Neural cell (in vitro differentiated cells): ENCODE data around the gene SH3BP4. TPM values are rescaled to one million over a fixed set of nuclear protein-coding genes. Genes with fewer than 3 reads are reported as not detected.

ENCODE experiments used
- H2AFZ ChIP-seq: fragments of 200-600, 300-800 bp; sonication (generic), shearing (Covaris generic); 2 replicates; pipeline ENCODE4 v1.6.0; 2014; ENCODE audit warnings: low read depth, mild to moderate bottlenecking, antibody characterized with exemption, low read length, moderate library complexity
- H3F3A ChIP-seq: fragments of 200-600 bp; shearing (Covaris generic); 2 replicates; pipeline ENCODE4 v1.6.1; 2016; ENCODE audit warnings: mild to moderate bottlenecking, moderate library complexity, mixed read lengths, antibody characterized with exemption, low read length; ENCODE audit not compliant: insufficient read depth, poor library complexity, severe bottlenecking
- H3K27ac ChIP-seq: fragments of 200-600, 300-800 bp; sonication (generic), shearing (Covaris generic); 2 replicates; pipeline ENCODE4 v1.5.1; 2014; ENCODE audit warnings: mild to moderate bottlenecking, low read length, moderate library complexity
- H3K27me3 ChIP-seq: fragments of 300-800, 200-600 bp; sonication (generic), shearing (Covaris generic); 2 replicates; pipeline ENCODE4 v1.6.0; 2014; ENCODE audit warnings: mild to moderate bottlenecking, low read depth, low read length, moderate library complexity; ENCODE audit not compliant: insufficient read depth
- H3K36me3 ChIP-seq: fragments of 300-800, 200-600 bp; sonication (generic), shearing (Covaris generic); 2 replicates; pipeline ENCODE4 v1.5.1; 2014; ENCODE audit warnings: mild to moderate bottlenecking, antibody characterized with exemption, low read length, moderate library complexity; ENCODE audit not compliant: insufficient read depth
- H3K4me2 ChIP-seq: fragments of 300-800, 200-600 bp; sonication (generic), shearing (Covaris generic); 2 replicates; pipeline ENCODE4 v1.6.0; 2014; ENCODE audit warnings: mild to moderate bottlenecking, low read length
- H3K4me3 ChIP-seq: fragments of 300-800, 200-600 bp; sonication (generic), shearing (Covaris generic); 2 replicates; pipeline ENCODE4 v1.5.1; 2014; ENCODE audit warnings: mild to moderate bottlenecking, low read length, moderate library complexity
- H3K79me2 ChIP-seq: fragments of 200-600 bp; shearing (Covaris generic); replicated peaks from 2 replicates; pipeline ENCODE4 v1.6.0; 2014; ENCODE audit warnings: mild to moderate bottlenecking, low read length, moderate library complexity; ENCODE audit not compliant: insufficient read depth
- H3K9ac ChIP-seq: fragments of 300-800, 200-600 bp; sonication (generic), shearing (Covaris generic); 2 replicates; pipeline ENCODE4 v1.6.1; 2016; ENCODE audit warnings: mild to moderate bottlenecking, low read length, mixed read lengths
- H3K9me2 ChIP-seq: fragments of 200-600 bp; shearing (Covaris generic); 2 replicates; pipeline ENCODE4 v1.6.1; 2016; ENCODE audit warnings: mild to moderate bottlenecking, low read length, mixed read lengths; ENCODE audit not compliant: insufficient read depth
- H3K9me3 ChIP-seq: fragments of 200-600, 300-800 bp; sonication (generic), shearing (Covaris generic); 2 replicates; pipeline ENCODE4 v1.6.1; 2016; ENCODE audit warnings: mild to moderate bottlenecking, mixed run types, low read length, moderate library complexity, mixed read lengths
- H4K20me1 ChIP-seq: fragments of 200-600 bp; shearing (Covaris generic); 2 replicates; pipeline ENCODE4 v1.6.1; 2016; ENCODE audit warnings: mild to moderate bottlenecking, mixed run types; ENCODE audit not compliant: insufficient read depth
- EP300 ChIP-seq: fragments of 450-650 bp; conservative IDR thresholded peaks from 2 replicates; pipeline ENCODE4 v1.6.1; 2014; ENCODE audit warnings: antibody characterized with exemption, mild to moderate bottlenecking, moderate library complexity; ENCODE audit not compliant: poor library complexity, severe bottlenecking
- EZH2 ChIP-seq: fragments of 200-600, 300-800 bp; shearing (Covaris generic), sonication (generic); IDR thresholded peaks from 2 replicates; pipeline ENCODE4 v1.6.1; 2014; ENCODE audit warnings: antibody characterized with exemption, low read length, borderline replicate concordance, mild to moderate bottlenecking; ENCODE audit not compliant: insufficient read depth, poor library complexity, severe bottlenecking
- MXI1 ChIP-seq: fragments of 450-650 bp; conservative IDR thresholded peaks from 2 replicates; pipeline ENCODE4 v1.6.1; 2014; ENCODE audit warnings: antibody characterized with exemption, mild to moderate bottlenecking; ENCODE audit not compliant: poor library complexity, severe bottlenecking
- POLR2AphosphoS5 ChIP-seq: IDR thresholded peaks from 2 replicates; pipeline ENCODE4 v1.6.1; 2012
- RAD21 ChIP-seq: fragments of 450-650 bp; conservative IDR thresholded peaks from 2 replicates; pipeline ENCODE4 v1.6.1; 2014; ENCODE audit warnings: antibody characterized with exemption, mild to moderate bottlenecking, moderate library complexity
- REST ChIP-seq: IDR thresholded peaks from 2 replicates; pipeline ENCODE4 v1.6.1; 2012; ENCODE audit warnings: borderline replicate concordance
- SMC3 ChIP-seq: fragments of 450-650 bp; conservative IDR thresholded peaks from 2 replicates; pipeline ENCODE4 v1.6.1; 2014; ENCODE audit warnings: antibody characterized with exemption, mild to moderate bottlenecking, moderate library complexity; ENCODE audit not compliant: poor library complexity
- TAF1 ChIP-seq: IDR thresholded peaks from 2 replicates; pipeline ENCODE4 v1.6.1; 2012; ENCODE audit warnings: low read depth
- polyA plus RNA-seq: library from polyadenylated mRNA; depleted of rRNA; stranded (reverse); fragments of >200 nt; gene quantifications from 2 replicates; pipeline ENCODE4 v1.2.3, GENCODE V29; 2014
- TF ChIP-seq, protein P1 (sequence below): fragments of 450-650 bp; IDR thresholded peaks from 2 replicates; pipeline ENCODE4 v1.5.1; 2014; ENCODE audit warnings: antibody characterized with exemption, mild to moderate bottlenecking, moderate library complexity; ENCODE audit not compliant: poor library complexity, severe bottlenecking

SH3BP4 gene
- polyA plus RNA-seq, 1 donor from 2014 or later: 3.3 TPM

DNA sequence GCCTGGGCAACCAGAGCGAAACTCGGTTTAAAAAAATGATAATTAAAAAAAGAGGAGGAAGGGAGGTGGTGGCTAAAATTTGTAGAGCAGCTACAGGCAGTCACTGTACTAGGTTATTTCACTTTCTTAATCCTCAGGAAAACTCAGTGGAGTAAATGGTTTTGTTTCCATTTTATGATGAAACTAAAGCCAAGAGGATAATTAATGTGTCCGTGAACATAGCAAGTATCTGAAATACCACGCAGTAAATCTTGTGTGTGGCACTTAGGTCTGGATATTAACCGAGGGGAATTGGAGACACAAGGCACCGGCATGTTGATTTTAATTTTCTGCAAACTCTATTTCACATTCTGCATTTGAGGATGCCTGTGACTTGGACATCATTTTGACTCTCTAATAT, 14.5 kb downstream of the SH3BP4 start:
- no peak for TF ChIP-seq SMC3
- TF ChIP-seq EZH2: no peak
- no peak for TF ChIP-seq EP300
- TF ChIP-seq REST: no peak
- no peak for TF ChIP-seq TAF1
- no peak for TF ChIP-seq MXI1
- TF ChIP-seq, protein P1, sequence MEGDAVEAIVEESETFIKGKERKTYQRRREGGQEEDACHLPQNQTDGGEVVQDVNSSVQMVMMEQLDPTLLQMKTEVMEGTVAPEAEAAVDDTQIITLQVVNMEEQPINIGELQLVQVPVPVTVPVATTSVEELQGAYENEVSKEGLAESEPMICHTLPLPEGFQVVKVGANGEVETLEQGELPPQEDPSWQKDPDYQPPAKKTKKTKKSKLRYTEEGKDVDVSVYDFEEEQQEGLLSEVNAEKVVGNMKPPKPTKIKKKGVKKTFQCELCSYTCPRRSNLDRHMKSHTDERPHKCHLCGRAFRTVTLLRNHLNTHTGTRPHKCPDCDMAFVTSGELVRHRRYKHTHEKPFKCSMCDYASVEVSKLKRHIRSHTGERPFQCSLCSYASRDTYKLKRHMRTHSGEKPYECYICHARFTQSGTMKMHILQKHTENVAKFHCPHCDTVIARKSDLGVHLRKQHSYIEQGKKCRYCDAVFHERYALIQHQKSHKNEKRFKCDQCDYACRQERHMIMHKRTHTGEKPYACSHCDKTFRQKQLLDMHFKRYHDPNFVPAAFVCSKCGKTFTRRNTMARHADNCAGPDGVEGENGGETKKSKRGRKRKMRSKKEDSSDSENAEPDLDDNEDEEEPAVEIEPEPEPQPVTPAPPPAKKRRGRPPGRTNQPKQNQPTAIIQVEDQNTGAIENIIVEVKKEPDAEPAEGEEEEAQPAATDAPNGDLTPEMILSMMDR: no peak
- no peak for TF ChIP-seq POLR2AphosphoS5
- TF ChIP-seq RAD21: no peak
- Histone ChIP-seq H3K79me2 (peaks cover 58% of the 10 kb centered on the region), H3K36me3 (no peaks in the 10 kb centered on the region), H3K9ac (no peak overlapping the region), H3K27ac (no peak overlapping the region), H3K4me3 (no peak overlapping the region), H3F3A (no peaks in the 10 kb centered on the region), H3K9me3 (no peaks in the 10 kb centered on the region), H3K27me3 (no peaks in the 10 kb centered on the region), H2AFZ (no peak overlapping the region), H4K20me1 (no peaks in the 10 kb centered on the region), H3K4me2 (no peak overlapping the region), H3K9me2 (no peaks in the 10 kb centered on the region)

- H2AFZ ChIP-seq: no peak overlapping the region
- H4K20me1 ChIP-seq: no peaks in the 10 kb centered on the region
- H3K4me2 ChIP-seq: no peak overlapping the region
- H3F3A ChIP-seq: no peaks in the 10 kb centered on the region
- no peak overlapping the region for H3K9ac ChIP-seq
- H3K36me3 ChIP-seq: no peaks in the 10 kb centered on the region
- H3K9me3 ChIP-seq: no peaks in the 10 kb centered on the region
- no peak overlapping the region for H3K4me3 ChIP-seq
- no peaks in the 10 kb centered on the region for H3K9me2 ChIP-seq
- H3K79me2 ChIP-seq: peaks cover 53% of the 10 kb centered on the region
- H3K27me3 ChIP-seq: no peaks in the 10 kb centered on the region
- TF ChIP-seq EP300 (no peak), TAF1 (no peak), REST (no peak), POLR2AphosphoS5 (no peak), EZH2 (no peak), SMC3 (no peak)
- TF ChIP-seq, protein P1: no peak
- H3K27ac ChIP-seq: no peak overlapping the region
Observed at GRCh38 chr2:234967201-234967869, 15.5 kb downstream of the SH3BP4 start.
